ENCODE results near the gene IVD.

DNA sequence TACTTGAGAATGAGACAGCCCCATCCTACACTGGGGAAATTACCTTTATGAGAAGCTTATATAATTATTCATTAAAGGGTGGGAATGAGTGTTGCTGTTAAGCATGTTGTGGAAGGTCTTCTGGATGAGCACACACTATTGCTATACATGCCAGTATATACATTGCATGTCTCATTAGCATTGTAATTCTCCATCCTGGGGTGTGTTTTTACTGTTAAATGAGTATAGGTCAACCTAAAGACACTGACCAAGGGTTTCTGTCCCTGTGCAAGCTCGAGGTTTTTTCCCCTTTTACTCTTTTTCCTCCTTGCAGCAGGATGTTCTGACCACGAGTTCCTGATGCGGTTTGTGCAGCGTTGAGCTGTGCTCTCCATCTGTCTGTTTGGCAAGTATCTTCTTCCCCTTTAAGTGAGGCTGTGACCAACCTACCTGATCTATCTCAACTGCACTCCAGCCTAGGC lies 7.2 kb upstream of the IVD start:
- TF ChIP-seq CTCF (IDR thresholded peaks at IDR 0.05; ENCODE audit: low read depth, low read length, missing input control) (no peak), HNF4A (conservative IDR thresholded peaks at IDR 0.05) (no peak), YY1 (IDR thresholded peaks at IDR 0.05) (no peak), JUND (IDR thresholded peaks at IDR 0.05) (no peak), RAD21 (IDR thresholded peaks at IDR 0.05) (no peak), ZBTB33 (IDR thresholded peaks at IDR 0.05) (no peak)
- TF ChIP-seq, protein P1, sequence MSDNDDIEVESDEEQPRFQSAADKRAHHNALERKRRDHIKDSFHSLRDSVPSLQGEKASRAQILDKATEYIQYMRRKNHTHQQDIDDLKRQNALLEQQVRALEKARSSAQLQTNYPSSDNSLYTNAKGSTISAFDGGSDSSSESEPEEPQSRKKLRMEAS (IDR thresholded peaks at IDR 0.05): no peak

Measured in liver (tissue), 3 donors.